Neural crest cell (in vitro differentiated cells): ENCODE results near the gene SPACA1. TPM values are rescaled to one million over a fixed set of nuclear protein-coding genes. Genes with fewer than 3 reads are reported as not detected.

ENCODE experiments used
- DNase-seq: peaks from one replicate; pipeline ENCODE4 v3.0.0; 2021; ENCODE audit warnings: low read depth, mixed read lengths, low spot score
- H3K27ac Mint-ChIP-seq: one replicate; pipeline ENCODE4 v1.8.0; 2021; ENCODE audit warnings: mild to moderate bottlenecking, mixed read lengths; ENCODE audit not compliant: unreplicated experiment
- H3K27me3 Mint-ChIP-seq: 2 replicates; pipeline ENCODE4 v1.8.0; 2021; ENCODE audit warnings: low read depth, mild to moderate bottlenecking, mixed read lengths
- H3K36me3 Mint-ChIP-seq: 2 replicates; pipeline ENCODE4 v1.8.0; 2021; ENCODE audit warnings: low read depth, mild to moderate bottlenecking, mixed read lengths
- H3K4me1 Mint-ChIP-seq: 2 replicates; pipeline ENCODE4 v1.8.0; 2021; ENCODE audit warnings: mixed read lengths
- H3K4me3 Mint-ChIP-seq: one replicate; pipeline ENCODE4 v1.8.0; 2021; ENCODE audit warnings: mild to moderate bottlenecking, mixed read lengths
- H3K9me3 Mint-ChIP-seq: 2 replicates; pipeline ENCODE4 v1.8.0; 2021; ENCODE audit warnings: mixed read lengths
- total RNA-seq: library from RNA; stranded (reverse); gene quantifications from 2 replicates; pipeline ENCODE4 v1.2.1, GENCODE V29; 2021
- TF ChIP-seq, protein P1 (sequence below): fragments of 200-600 bp; sonication (generic); conservative IDR thresholded peaks from 2 replicates; pipeline ENCODE4 v1.5.0; 2021; ENCODE audit warnings: antibody characterized with exemption, mild to moderate bottlenecking

Gene SPACA1
- total RNA-seq, 1 donor from 2014 or later, result not detected

DNA sequence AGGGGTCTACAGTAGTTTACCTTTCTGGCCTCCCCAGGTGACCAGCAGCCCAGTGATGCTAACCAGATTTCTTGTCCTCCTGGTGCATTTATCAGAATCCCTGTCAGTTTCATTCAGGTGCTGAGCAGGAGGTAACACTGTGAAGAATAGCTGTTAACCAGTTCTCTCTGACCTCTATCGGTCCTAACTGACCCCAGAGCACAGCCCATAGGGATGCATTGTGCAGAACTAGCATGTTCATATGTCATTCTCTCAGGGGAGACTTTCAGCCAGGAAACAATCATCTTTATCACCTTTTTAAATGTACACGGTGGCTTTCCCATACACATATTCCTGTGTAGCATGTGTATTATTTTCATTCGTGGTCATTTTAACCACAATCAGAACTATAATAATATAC lies 68.6 kb downstream of the SPACA1 start:
- peaks cover 12% of the 10 kb centered on the region for H3K27me3 Mint-ChIP-seq
- no peaks in the 10 kb centered on the region for H3K36me3 Mint-ChIP-seq
- no peaks in the 10 kb centered on the region for H3K9me3 Mint-ChIP-seq
- TF ChIP-seq, protein P1, sequence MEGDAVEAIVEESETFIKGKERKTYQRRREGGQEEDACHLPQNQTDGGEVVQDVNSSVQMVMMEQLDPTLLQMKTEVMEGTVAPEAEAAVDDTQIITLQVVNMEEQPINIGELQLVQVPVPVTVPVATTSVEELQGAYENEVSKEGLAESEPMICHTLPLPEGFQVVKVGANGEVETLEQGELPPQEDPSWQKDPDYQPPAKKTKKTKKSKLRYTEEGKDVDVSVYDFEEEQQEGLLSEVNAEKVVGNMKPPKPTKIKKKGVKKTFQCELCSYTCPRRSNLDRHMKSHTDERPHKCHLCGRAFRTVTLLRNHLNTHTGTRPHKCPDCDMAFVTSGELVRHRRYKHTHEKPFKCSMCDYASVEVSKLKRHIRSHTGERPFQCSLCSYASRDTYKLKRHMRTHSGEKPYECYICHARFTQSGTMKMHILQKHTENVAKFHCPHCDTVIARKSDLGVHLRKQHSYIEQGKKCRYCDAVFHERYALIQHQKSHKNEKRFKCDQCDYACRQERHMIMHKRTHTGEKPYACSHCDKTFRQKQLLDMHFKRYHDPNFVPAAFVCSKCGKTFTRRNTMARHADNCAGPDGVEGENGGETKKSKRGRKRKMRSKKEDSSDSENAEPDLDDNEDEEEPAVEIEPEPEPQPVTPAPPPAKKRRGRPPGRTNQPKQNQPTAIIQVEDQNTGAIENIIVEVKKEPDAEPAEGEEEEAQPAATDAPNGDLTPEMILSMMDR, result no peak
- H3K27ac Mint-ChIP-seq, result no peak overlapping the region
- H3K4me3 Mint-ChIP-seq, result no peak overlapping the region
- peaks cover 5% of the 10 kb centered on the region for H3K4me1 Mint-ChIP-seq
- DNase-seq, result no peak

Other genes with a start within 250 kb of the SPACA1 start
- 8.4 and 9.9 TPM in 2 replicates for gene CNR1, start 118.5 kb downstream of the SPACA1 start, total RNA-seq